ENCODE results near the gene LYSMD3.

Gene LYSMD3

DNA sequence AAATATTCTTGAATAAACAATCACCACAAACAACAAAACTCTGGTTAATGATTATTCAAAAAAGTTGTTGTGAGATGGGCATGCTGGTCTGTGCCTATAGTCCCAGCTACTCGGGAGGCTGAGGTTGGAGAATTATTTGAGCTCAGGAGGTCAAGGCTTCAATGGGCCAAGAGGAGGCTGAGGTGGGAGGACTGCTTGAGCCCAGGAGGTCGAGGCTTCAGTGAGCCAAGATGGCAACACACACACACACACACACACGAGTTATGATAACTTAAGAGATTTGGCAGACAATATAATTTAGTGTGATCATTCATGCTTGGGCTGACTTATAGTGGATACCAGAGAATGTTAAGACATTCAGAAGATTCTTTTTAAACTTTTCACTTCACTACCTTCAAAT is 14.9 kb downstream of the LYSMD3 start:
- H3K4me3 ChIP-seq (ENCODE audit: low read depth, low read length), result no peak overlapping the region
- TF ChIP-seq, protein P1, sequence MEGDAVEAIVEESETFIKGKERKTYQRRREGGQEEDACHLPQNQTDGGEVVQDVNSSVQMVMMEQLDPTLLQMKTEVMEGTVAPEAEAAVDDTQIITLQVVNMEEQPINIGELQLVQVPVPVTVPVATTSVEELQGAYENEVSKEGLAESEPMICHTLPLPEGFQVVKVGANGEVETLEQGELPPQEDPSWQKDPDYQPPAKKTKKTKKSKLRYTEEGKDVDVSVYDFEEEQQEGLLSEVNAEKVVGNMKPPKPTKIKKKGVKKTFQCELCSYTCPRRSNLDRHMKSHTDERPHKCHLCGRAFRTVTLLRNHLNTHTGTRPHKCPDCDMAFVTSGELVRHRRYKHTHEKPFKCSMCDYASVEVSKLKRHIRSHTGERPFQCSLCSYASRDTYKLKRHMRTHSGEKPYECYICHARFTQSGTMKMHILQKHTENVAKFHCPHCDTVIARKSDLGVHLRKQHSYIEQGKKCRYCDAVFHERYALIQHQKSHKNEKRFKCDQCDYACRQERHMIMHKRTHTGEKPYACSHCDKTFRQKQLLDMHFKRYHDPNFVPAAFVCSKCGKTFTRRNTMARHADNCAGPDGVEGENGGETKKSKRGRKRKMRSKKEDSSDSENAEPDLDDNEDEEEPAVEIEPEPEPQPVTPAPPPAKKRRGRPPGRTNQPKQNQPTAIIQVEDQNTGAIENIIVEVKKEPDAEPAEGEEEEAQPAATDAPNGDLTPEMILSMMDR (IDR thresholded peaks at IDR 0.05; ENCODE audit: borderline replicate concordance, insufficient read depth, low read depth, low read length), result no peak

- TF ChIP-seq, protein P1 (IDR thresholded peaks at IDR 0.05; ENCODE audit: borderline replicate concordance, insufficient read depth, low read depth, low read length), result no peak
- H3K4me3 ChIP-seq (ENCODE audit: low read depth, low read length), result no peak overlapping the region
These were observed 18.9 kb downstream of the LYSMD3 start for GRCh38 chr5:90510438-90510837.

DNA sequence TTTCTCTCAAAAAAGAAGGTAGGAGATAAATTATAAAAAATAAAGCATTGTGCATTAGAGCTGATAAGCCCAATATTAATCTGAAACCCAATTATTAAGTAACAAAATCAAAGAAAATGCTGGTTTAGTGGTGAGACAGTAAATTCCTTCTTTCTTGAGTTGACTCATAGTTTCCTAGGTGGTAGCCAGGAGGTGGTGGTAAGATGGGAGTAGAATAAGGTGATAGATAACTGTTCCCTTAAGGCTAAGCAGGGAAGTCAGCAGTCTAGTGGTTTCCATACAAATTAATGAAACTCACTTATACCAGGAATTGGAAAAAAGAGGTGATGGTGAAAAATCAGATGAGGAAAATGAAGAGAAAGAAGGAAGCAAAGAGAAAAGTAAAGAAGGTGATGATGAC is 23.2 kb downstream of the LYSMD3 start:
- H3K4me3 ChIP-seq (ENCODE audit: low read depth, low read length), result no peak overlapping the region
- TF ChIP-seq, protein P1 (IDR thresholded peaks at IDR 0.05; ENCODE audit: borderline replicate concordance, insufficient read depth, low read depth, low read length), result no peak

DNA sequence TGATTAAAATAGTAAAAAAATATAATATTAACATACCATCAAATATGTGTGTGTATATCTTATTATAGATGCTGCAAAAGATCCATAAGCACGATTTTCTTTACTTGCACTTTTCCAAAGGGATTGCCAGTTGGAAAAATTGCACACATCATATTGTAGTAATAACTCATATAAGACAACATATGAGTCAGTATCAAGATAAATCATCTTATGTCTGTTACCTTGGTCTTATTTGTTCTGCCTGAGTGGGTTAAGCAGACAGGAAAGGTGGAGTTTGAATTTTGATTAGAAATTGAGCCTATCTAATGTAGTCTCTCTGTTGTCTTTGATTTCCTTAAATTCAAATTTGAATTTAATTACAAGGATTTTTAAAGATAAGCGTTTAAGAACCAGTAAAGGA is 24.6 kb downstream of the LYSMD3 start:
- no peak overlapping the region for H3K4me3 ChIP-seq (ENCODE audit: low read depth, low read length)
- TF ChIP-seq, protein P1 (IDR thresholded peaks at IDR 0.05; ENCODE audit: borderline replicate concordance, insufficient read depth, low read depth, low read length), result no peak

DNA sequence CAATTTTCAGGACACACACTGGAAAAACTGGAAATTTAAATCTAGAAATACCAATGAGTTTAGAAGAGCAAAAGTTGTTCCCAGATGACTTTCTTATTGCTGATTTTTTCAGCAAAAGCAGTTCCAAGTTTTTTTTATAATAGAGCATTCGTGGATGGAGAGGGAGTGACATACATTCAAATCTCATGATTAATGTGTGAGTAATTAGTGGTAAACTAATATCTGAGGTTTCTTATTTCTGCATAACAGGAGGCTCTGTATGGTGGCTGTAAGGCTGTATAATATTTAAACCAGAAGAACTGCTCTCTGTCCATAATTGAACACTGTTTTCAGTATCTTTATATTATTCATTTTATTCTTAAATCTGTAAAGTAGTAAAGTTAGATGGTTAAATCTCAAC is 25.8 kb downstream of the LYSMD3 start:
- H3K4me3 ChIP-seq (ENCODE audit: low read depth, low read length), result no peak overlapping the region

DNA sequence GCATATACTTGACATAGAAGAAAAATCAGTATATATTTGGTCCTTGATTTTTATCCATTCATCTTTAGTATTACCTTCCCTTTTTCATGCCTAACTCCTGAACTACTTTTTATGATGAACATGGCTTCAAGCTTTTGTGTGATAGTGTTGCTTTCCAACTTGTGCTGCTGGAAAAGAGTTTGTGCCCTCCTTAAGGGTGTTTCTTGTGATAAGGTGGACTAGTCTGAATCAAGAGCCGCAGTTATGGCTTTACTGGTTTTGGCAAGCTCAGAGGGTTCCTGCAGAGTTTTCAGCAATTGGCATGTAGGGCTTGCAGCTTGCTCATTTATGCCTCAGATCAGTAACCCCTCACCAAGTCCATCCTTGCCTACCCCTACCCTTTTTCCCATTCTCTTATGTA is 34.2 kb downstream of the LYSMD3 start:
- TF ChIP-seq, protein P1 (IDR thresholded peaks at IDR 0.05; ENCODE audit: borderline replicate concordance, insufficient read depth, low read depth, low read length), result no peak
- no peak overlapping the region for H3K4me3 ChIP-seq (ENCODE audit: low read depth, low read length)

More for the DNA sequence above, 25.8 kb downstream of the LYSMD3 start:
- TF ChIP-seq, protein P1 (IDR thresholded peaks at IDR 0.05; ENCODE audit: borderline replicate concordance, insufficient read depth, low read depth, low read length), result no peak

- H3K4me3 ChIP-seq (ENCODE audit: low read depth, low read length), result no peak overlapping the region
- TF ChIP-seq, protein P1 (IDR thresholded peaks at IDR 0.05; ENCODE audit: borderline replicate concordance, insufficient read depth, low read depth, low read length), result no peak
These were observed 35.3 kb downstream of the LYSMD3 start for GRCh38 chr5:90494043-90494442.

Measured in GM12875 (cell line).